CD14-positive monocyte (primary cell): ENCODE measurements around the gene SUB1. TPM values are rescaled to one million over a fixed set of nuclear protein-coding genes. Genes with fewer than 3 reads are reported as not detected.

Experiments used
- DNase-seq, 3 donors: peaks; one replicate each; pipeline ENCODE4 v3.0.0-alpha.2; 2011 to 2022
- H2AFZ ChIP-seq: 2 replicates; pipeline ENCODE4 v1.6.0; 2012; ENCODE audit warnings: mild to moderate bottlenecking, low read depth, low read length, inconsistent platforms; ENCODE audit not compliant: insufficient read depth, poor library complexity, severe bottlenecking
- H3K27ac ChIP-seq, 2 donors: 1 replicate in 1 of 2; 2 replicates in 1 of 2; pipeline ENCODE4 v1.5.1; 2012 to 2013; ENCODE audit warnings: low read length in 2 of 2, control low read depth in 1 of 2, inconsistent platforms in 1 of 2, low read depth in 1 of 2, mild to moderate bottlenecking in 1 of 2
- H3K27me3 ChIP-seq, 2 donors: one replicate each; pipeline versions ENCODE4 v1.6.0 to v1.6.1; 2011 to 2013; ENCODE audit warnings: low read length in 2 of 2; ENCODE audit not compliant: control insufficient read depth in 2 of 2, insufficient read depth in 2 of 2
- H3K36me3 ChIP-seq, 2 donors: replicated peaks in 1 of 2; 1 replicate in 1 of 2; 2 replicates in 1 of 2; pipeline versions ENCODE4 v1.5.1 to v1.6.1; 2012 to 2013; ENCODE audit warnings: low read length in 2 of 2, control low read depth in 1 of 2, inconsistent platforms in 1 of 2, mild to moderate bottlenecking in 1 of 2; ENCODE audit not compliant: insufficient read depth in 2 of 2, control insufficient read depth in 1 of 2
- H3K4me1 ChIP-seq, 2 donors: 1 replicate in 1 of 2; 2 replicates in 1 of 2; pipeline versions ENCODE4 v1.5.1 to v1.6.1; 2012 to 2013; ENCODE audit warnings: low read length in 2 of 2, control low read depth in 1 of 2, inconsistent platforms in 1 of 2, mild to moderate bottlenecking in 1 of 2, moderate library complexity in 1 of 2; ENCODE audit not compliant: insufficient read depth in 2 of 2, control insufficient read depth in 1 of 2
- H3K4me2 ChIP-seq: replicated peaks from 2 replicates; pipeline ENCODE3; 2012; ENCODE audit warnings: low read length, moderate library complexity, mild to moderate bottlenecking; ENCODE audit not compliant: poor library complexity, severe bottlenecking; ENCODE audit errors: extremely low read depth
- H3K4me3 ChIP-seq, 3 experiments: fragments of 200-600 bp in 1 of 3; sonication (generic) in 1 of 3; replicated peaks in 1 of 3; 1 replicate in 2 of 3; 2 replicates in 1 of 3; pipeline ENCODE4 v1.5.1; 2011 to 2013; ENCODE audit warnings: low read length in 3 of 3, mild to moderate bottlenecking in 3 of 3, control low read depth in 2 of 3, low read depth in 2 of 3, inconsistent platforms in 1 of 3, moderate library complexity in 1 of 3
- H3K79me2 ChIP-seq: 2 replicates; pipeline ENCODE4 v1.6.0; 2012; ENCODE audit warnings: mild to moderate bottlenecking, control low read depth, inconsistent platforms, low read length, moderate library complexity; ENCODE audit not compliant: insufficient read depth
- H3K9ac ChIP-seq: 2 replicates; pipeline ENCODE4 v1.6.0; 2017; ENCODE audit warnings: low read length, mild to moderate bottlenecking; ENCODE audit not compliant: insufficient read depth, poor library complexity, severe bottlenecking
- H3K9me3 ChIP-seq, 2 donors: replicated peaks in 1 of 2; 1 replicate in 1 of 2; 2 replicates in 1 of 2; pipeline versions ENCODE4 v1.5.1 to v1.6.1; 2012 to 2013; ENCODE audit warnings: low read length in 2 of 2, control low read depth in 1 of 2; ENCODE audit not compliant: control insufficient read depth in 1 of 2, insufficient read depth in 1 of 2
- H4K20me1 ChIP-seq: 2 replicates; pipeline ENCODE4 v1.6.0; 2012; ENCODE audit warnings: mild to moderate bottlenecking, low read length, control low read depth, moderate library complexity; ENCODE audit not compliant: insufficient read depth
- H3K27ac Mint-ChIP-seq, 7 donors: one replicate each; pipeline ENCODE4 v1.8.0; 2020; ENCODE audit warnings: mild to moderate bottlenecking in 7 of 7, mixed read lengths in 7 of 7, moderate library complexity in 6 of 7, inconsistent platforms in 2 of 7
- H3K27me3 Mint-ChIP-seq, 3 donors: one replicate each; pipeline ENCODE4 v1.8.0; 2021 to 2022; ENCODE audit warnings: low read depth in 3 of 3, mild to moderate bottlenecking in 3 of 3, mixed read lengths in 3 of 3, moderate library complexity in 3 of 3, inconsistent platforms in 1 of 3
- H3K36me3 Mint-ChIP-seq, 2 donors: one replicate each; pipeline ENCODE4 v1.8.0; 2020; ENCODE audit warnings: mixed read lengths in 2 of 2, inconsistent platforms in 1 of 2, mild to moderate bottlenecking in 1 of 2
- H3K4me1 Mint-ChIP-seq: one replicate; pipeline ENCODE4 v1.8.0; 2020; ENCODE audit warnings: mild to moderate bottlenecking, mixed read lengths
- H3K4me3 Mint-ChIP-seq, 2 donors: one replicate each; pipeline ENCODE4 v1.8.0; 2020; ENCODE audit warnings: mild to moderate bottlenecking in 2 of 2, mixed read lengths in 2 of 2, moderate library complexity in 1 of 2
- H3K9me3 Mint-ChIP-seq, 7 donors: one replicate each; pipeline ENCODE4 v1.8.0; 2020 to 2022; ENCODE audit warnings: mixed read lengths in 7 of 7, mild to moderate bottlenecking in 6 of 7, moderate library complexity in 6 of 7, inconsistent platforms in 2 of 7
- WGBS: methylation state at CpG from one replicate; pipeline ENCODE4 v1.1.5; 2013; ENCODE audit warnings: missing lambda C conversion rate; ENCODE audit not compliant: insufficient coverage; 5-methylcytosine and 5-hydroxymethylcytosine counted together
- intact Hi-C, 2 donors: fragments of 100-400 bp; cut with micrococcal nuclease; formaldehyde crosslinking; loops; one replicate each; pipeline versions ENCODE4 v1.15.0 to v1.15.1; 2023
- polyA plus RNA-seq, 3 donors: library from polyadenylated mRNA; depleted of rRNA in 1 of 3; unstranded in 2 of 3; stranded (reverse) in 1 of 3; fragments of 300-500 nt in 2 of 3; fragments of >200 nt in 1 of 3; fragmentation: Illumina TruSeq in 2 of 3; gene quantifications; 1 replicate in 2 of 3; 2 replicates in 1 of 3; pipeline ENCODE4 v1.2.3, GENCODE V29; 2012 to 2021
- TF ChIP-seq, protein P1 (sequence below): fragments of 200-600 bp; IDR thresholded peaks from one replicate; pipeline ENCODE4 v1.8.0; 2022; ENCODE audit warnings: antibody characterized with exemption, mild to moderate bottlenecking

SUB1 gene
- polyA plus RNA-seq, 3 donors: 74.3 to 454 (median 399) TPM

GRCh38 chr5:32585122-32585445 is 273 bp upstream of the SUB1 start:
- Histone ChIP-seq H3K4me2 (peak overlapping the region; percentile 91), H3K36me3 (peaks cover 12 to 17% of the 10 kb centered on the region in 2 donors), H2AFZ (no peak overlapping the region), H3K27ac (peak overlapping the region; percentile 98), H4K20me1 (peaks cover 39% of the 10 kb centered on the region), H3K9me3 (peaks cover 0 to 5% of the 10 kb centered on the region in 2 donors), H3K4me1 (peaks cover 60 to 69% of the 10 kb centered on the region in 2 donors), H3K79me2 (peaks cover 49% of the 10 kb centered on the region), H3K4me3 (peak overlapping the region; percentile 61 to 97 (median 87)), H3K27me3 (no peaks in the 10 kb centered on the region), H3K9ac (peak overlapping the region; percentile 100)
- Mint-ChIP-seq H3K27me3 (peaks cover 0 to 2% (median 0%) of the 10 kb centered on the region in 3 donors), H3K9me3 (peaks cover 4 to 11% (median 6%) of the 10 kb centered on the region in 7 donors), H3K4me1 (peaks cover 69% of the 10 kb centered on the region), H3K27ac (peak overlapping the region; percentile 91 to 99 (median 96)), H3K4me3 (peak overlapping the region; percentile 99), H3K36me3 (peaks cover 9 to 21% of the 10 kb centered on the region in 2 donors)
- no peak for DNase-seq
- TF ChIP-seq, protein P1, sequence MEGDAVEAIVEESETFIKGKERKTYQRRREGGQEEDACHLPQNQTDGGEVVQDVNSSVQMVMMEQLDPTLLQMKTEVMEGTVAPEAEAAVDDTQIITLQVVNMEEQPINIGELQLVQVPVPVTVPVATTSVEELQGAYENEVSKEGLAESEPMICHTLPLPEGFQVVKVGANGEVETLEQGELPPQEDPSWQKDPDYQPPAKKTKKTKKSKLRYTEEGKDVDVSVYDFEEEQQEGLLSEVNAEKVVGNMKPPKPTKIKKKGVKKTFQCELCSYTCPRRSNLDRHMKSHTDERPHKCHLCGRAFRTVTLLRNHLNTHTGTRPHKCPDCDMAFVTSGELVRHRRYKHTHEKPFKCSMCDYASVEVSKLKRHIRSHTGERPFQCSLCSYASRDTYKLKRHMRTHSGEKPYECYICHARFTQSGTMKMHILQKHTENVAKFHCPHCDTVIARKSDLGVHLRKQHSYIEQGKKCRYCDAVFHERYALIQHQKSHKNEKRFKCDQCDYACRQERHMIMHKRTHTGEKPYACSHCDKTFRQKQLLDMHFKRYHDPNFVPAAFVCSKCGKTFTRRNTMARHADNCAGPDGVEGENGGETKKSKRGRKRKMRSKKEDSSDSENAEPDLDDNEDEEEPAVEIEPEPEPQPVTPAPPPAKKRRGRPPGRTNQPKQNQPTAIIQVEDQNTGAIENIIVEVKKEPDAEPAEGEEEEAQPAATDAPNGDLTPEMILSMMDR: no peak
- intact Hi-C loops: loop anchor here (5.0 to 10.0 kb wide), 2 partner anchors 143 to 410 kb away; partner anchors contain the start of genes GOLPH3 (in 2 of the 2) and ZFR (in 1 of the 2)
- 0% methylated on average over 2 of the region's 8 CpGs for WGBS

GRCh38 chr5:32586276-32586599 is 881 bp downstream of the SUB1 start:
- H3K9ac ChIP-seq: peak overlapping the region; percentile 100
- H3K27me3 ChIP-seq: no peaks in the 10 kb centered on the region
- H3K4me2 ChIP-seq: peak overlapping the region; percentile 91
- peaks cover 60% of the 10 kb centered on the region for H3K79me2 ChIP-seq
- peaks cover 54 to 61% of the 10 kb centered on the region in 2 donors for H3K4me1 ChIP-seq
- peak overlapping the region; percentile 69 for H2AFZ ChIP-seq
- H3K36me3 ChIP-seq: peaks cover 16 to 23% of the 10 kb centered on the region in 2 donors
- H3K9me3 ChIP-seq: no peaks in the 10 kb centered on the region
- H4K20me1 ChIP-seq: peaks cover 50% of the 10 kb centered on the region
- peaks cover 12 to 24% of the 10 kb centered on the region in 2 donors for H3K36me3 Mint-ChIP-seq
- H3K27me3 Mint-ChIP-seq: peaks cover 0 to 2% (median 0%) of the 10 kb centered on the region in 3 donors
- peak overlapping the region; percentile 61 to 97 (median 87) for H3K4me3 ChIP-seq
- peak overlapping the region; percentile 91 to 99 (median 96) for H3K27ac Mint-ChIP-seq
- peaks cover 0 to 2% (median 0%) of the 10 kb centered on the region in 7 donors for H3K9me3 Mint-ChIP-seq
- no CpG with 5 or more reads among the region's 6 CpGs for WGBS
- TF ChIP-seq, protein P1: no peak
- H3K4me1 Mint-ChIP-seq: peaks cover 61% of the 10 kb centered on the region
- peak overlapping the region; percentile 98 for H3K27ac ChIP-seq
- DNase-seq: no peak
- H3K4me3 Mint-ChIP-seq: peak overlapping the region; percentile 99
- intact Hi-C loops: loop anchor here (5.0 to 10.0 kb wide), 2 partner anchors 144 to 411 kb away; partner anchors contain the start of genes GOLPH3 (in 2 of the 2) and ZFR (in 1 of the 2)
